ENCODE results near the gene TNRC6C. TPM values are rescaled to one million over a fixed set of nuclear protein-coding genes. Genes with fewer than 3 reads are reported as not detected.
A peak's percentile ranks its signal among the peaks of the same experiment; 100 is the strongest.

TNRC6C gene
- total and polyA plus RNA-seq, 12 donors = 2.2 to 31.4 (median 24.2) TPM

GRCh38 chr17:78127888-78128550, 169.5 kb downstream of the TNRC6C start:
- Histone ChIP-seq H3K27ac (peak overlapping the region; percentile 89 to 98 (median 96)), H3K36me3 (peaks cover 0 to 38% (median 17%) of the 10 kb centered on the region in 9 donors), H3K4me1 (peaks cover 31 to 92% (median 72%) of the 10 kb centered on the region in 9 donors), H3K27me3 (peaks cover 0 to 3% (median 0%) of the 10 kb centered on the region in 7 donors), H3K9me3 (no peaks in the 10 kb centered on the region), H3K4me3 (peak overlapping the region; percentile 57 to 97 (median 88))
- ATAC-seq (peak; percentile 11 to 44 (median 24)), DNase-seq (peak in 1 of 2 donors; percentile 43)
- intact Hi-C loops (cut with DNase I) = loop anchor here in 6 of 10 donors (2.0 to 5.0 kb wide), 5 partner anchors 21 to 119 kb away; partner anchors contain the start of gene SYNGR2 (in 1 of the 6)
- WGBS, 2 donors = 3% methylated on average over 38 to 39 of the region's 39 CpGs
- no peak for TF ChIP-seq CTCF (IDR thresholded peaks at IDR 0.05)

GRCh38 chr17:78128551-78129350, 170.2 kb downstream of the TNRC6C start, which contains the start of gene TMC6:
TSS of gene TMC6 (minus strand) at chr17:78128755. CDS start at chr17:78126832, 1,923 bp downstream.
- Histone ChIP-seq H3K27me3 (peaks cover 0 to 3% (median 0%) of the 10 kb centered on the region in 7 donors), H3K4me3 (peak within 1 kb of the TSS; percentile 57 to 97 (median 88)), H3K9me3 (no peaks in the 10 kb centered on the region), H3K36me3 (peaks cover 0 to 36% (median 12%) of the 10 kb centered on the region in 9 donors), H3K27ac (peak within 1 kb of the TSS; percentile 89 to 98 (median 96)), H3K4me1 (peaks cover 31 to 98% (median 76%) of the 10 kb centered on the region in 9 donors)
- no peak for TF ChIP-seq CTCF (IDR thresholded peaks at IDR 0.05)
- peak; percentile 2 to 54 (median 24) for ATAC-seq
- peak in 1 of 2 donors; percentile 64 for DNase-seq
- intact Hi-C loops (cut with DNase I) = loop anchor here in 6 of 10 donors (2.0 to 5.0 kb wide), 4 partner anchors 40 to 119 kb away; partner anchors contain the start of gene SYNGR2 (in 1 of the 6)
- WGBS, 2 donors = 4 to 5% methylated on average over 40 to 49 of the region's 54 CpGs

- Histone ChIP-seq H3K36me3 (peaks cover 0 to 36% (median 4%) of the 10 kb centered on the region in 9 donors), H3K27me3 (peaks cover 0 to 3% (median 0%) of the 10 kb centered on the region in 7 donors), H3K4me3 (peak overlapping the region in 3 of 10 donors; percentile 84 to 97 (median 86)), H3K27ac (peak overlapping the region in 8 of 10 donors; percentile 11 to 98 (median 96)), H3K4me1 (peaks cover 27 to 98% (median 71%) of the 10 kb centered on the region in 9 donors), H3K9me3 (no peaks in the 10 kb centered on the region)
- DNase-seq (peak in 1 of 2 donors; percentile 13), ATAC-seq (no peak)
- WGBS, 2 donors = 88 to 94% methylated on average over 4 of the region's 4 CpGs
- intact Hi-C loops (cut with DNase I) = loop anchor here in 6 of 10 donors (2.0 to 5.0 kb wide), 4 partner anchors 39 to 118 kb away; partner anchors contain the start of gene SYNGR2 (in 1 of the 6)
- no peak for TF ChIP-seq CTCF (IDR thresholded peaks at IDR 0.05)
Observed at GRCh38 chr17:78129351-78130089, 171.0 kb downstream of the TNRC6C start.

Measured in heart right ventricle (tissue), 16 donors.